ENCODE results near the gene TMED6. TPM values are rescaled to one million over a fixed set of nuclear protein-coding genes. Genes with fewer than 3 reads are reported as not detected.

Gene TMED6
- total RNA-seq, 1 experiment from 2014 or later, result 0.72 TPM

DNA sequence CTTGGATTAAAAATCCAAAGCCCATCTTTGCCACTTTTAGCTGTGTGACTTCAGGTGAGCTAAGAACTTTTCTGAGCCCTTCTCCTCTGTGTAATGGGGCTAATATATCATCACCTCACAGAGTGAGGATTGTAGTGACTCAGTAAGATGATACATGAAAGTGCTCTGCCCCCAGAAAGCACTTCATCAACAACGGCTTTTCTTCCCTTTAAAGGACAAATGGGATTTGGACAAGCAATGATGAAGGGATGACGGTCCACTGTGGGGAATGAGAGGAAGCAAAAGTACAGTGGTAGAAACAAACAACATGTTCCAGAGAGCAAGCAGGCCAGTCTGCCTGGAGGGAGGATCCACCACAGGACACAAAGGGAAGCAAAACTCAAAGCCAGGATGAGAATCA lies 14.3 kb upstream of the TMED6 start:
- Mint-ChIP-seq H3K9me3 (no peaks in the 10 kb centered on the region), H3K4me1 (no peaks in the 10 kb centered on the region), H3K27ac (no peak overlapping the region; the same call in 1 of the 2 replicates), H3K27me3 (ENCODE audit: low read depth) (no peaks in the 10 kb centered on the region), H3K36me3 (peaks cover 46% of the 10 kb centered on the region), H3K4me3 (no peak overlapping the region)
- TF ChIP-seq ZNF138 (CRISPR knock-in tag; conservative IDR thresholded peaks at IDR 0.05), result no peak
- TF ChIP-seq MYBL2 (CRISPR knock-in tag; IDR thresholded peaks at IDR 0.05), result no peak
- no peak for TF ChIP-seq KAT7 (CRISPR knock-in tag; IDR thresholded peaks at IDR 0.05; ENCODE audit: borderline replicate concordance)
- no peak for TF ChIP-seq NFYB (CRISPR knock-in tag; conservative IDR thresholded peaks at IDR 0.05; ENCODE audit: low read depth)
- TF ChIP-seq, protein P1, sequence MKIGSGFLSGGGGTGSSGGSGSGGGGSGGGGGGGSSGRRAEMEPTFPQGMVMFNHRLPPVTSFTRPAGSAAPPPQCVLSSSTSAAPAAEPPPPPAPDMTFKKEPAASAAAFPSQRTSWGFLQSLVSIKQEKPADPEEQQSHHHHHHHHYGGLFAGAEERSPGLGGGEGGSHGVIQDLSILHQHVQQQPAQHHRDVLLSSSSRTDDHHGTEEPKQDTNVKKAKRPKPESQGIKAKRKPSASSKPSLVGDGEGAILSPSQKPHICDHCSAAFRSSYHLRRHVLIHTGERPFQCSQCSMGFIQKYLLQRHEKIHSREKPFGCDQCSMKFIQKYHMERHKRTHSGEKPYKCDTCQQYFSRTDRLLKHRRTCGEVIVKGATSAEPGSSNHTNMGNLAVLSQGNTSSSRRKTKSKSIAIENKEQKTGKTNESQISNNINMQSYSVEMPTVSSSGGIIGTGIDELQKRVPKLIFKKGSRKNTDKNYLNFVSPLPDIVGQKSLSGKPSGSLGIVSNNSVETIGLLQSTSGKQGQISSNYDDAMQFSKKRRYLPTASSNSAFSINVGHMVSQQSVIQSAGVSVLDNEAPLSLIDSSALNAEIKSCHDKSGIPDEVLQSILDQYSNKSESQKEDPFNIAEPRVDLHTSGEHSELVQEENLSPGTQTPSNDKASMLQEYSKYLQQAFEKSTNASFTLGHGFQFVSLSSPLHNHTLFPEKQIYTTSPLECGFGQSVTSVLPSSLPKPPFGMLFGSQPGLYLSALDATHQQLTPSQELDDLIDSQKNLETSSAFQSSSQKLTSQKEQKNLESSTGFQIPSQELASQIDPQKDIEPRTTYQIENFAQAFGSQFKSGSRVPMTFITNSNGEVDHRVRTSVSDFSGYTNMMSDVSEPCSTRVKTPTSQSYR (CRISPR knock-in tag; IDR thresholded peaks at IDR 0.05), result no peak
- TF ChIP-seq NR1H2 (CRISPR knock-in tag; IDR thresholded peaks at IDR 0.05), result no peak
- no peak for TF ChIP-seq SOX15 (CRISPR knock-in tag; IDR thresholded peaks at IDR 0.05)
- no peak for TF ChIP-seq OVOL2 (CRISPR knock-in tag; IDR thresholded peaks at IDR 0.05; ENCODE audit: borderline replicate concordance)
- TF ChIP-seq MXD4 (CRISPR knock-in tag; IDR thresholded peaks at IDR 0.05; ENCODE audit: borderline replicate concordance), result no peak
- TF ChIP-seq TEAD4 (CRISPR knock-in tag; IDR thresholded peaks at IDR 0.05), result no peak
- TF ChIP-seq, protein P2, sequence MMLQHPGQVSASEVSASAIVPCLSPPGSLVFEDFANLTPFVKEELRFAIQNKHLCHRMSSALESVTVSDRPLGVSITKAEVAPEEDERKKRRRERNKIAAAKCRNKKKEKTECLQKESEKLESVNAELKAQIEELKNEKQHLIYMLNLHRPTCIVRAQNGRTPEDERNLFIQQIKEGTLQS (CRISPR knock-in tag; conservative IDR thresholded peaks at IDR 0.05), result no peak
- TF ChIP-seq, protein P3, sequence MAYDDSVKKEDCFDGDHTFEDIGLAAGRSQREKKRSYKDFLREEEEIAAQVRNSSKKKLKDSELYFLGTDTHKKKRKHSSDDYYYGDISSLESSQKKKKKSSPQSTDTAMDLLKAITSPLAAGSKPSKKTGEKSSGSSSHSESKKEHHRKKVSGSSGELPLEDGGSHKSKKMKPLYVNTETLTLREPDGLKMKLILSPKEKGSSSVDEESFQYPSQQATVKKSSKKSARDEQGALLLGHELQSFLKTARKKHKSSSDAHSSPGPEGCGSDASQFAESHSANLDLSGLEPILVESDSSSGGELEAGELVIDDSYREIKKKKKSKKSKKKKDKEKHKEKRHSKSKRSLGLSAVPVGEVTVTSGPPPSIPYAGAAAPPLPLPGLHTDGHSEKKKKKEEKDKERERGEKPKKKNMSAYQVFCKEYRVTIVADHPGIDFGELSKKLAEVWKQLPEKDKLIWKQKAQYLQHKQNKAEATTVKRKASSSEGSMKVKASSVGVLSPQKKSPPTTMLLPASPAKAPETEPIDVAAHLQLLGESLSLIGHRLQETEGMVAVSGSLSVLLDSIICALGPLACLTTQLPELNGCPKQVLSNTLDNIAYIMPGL (CRISPR knock-in tag; IDR thresholded peaks at IDR 0.05), result no peak
- TF ChIP-seq EMX1 (CRISPR knock-in tag; IDR thresholded peaks at IDR 0.05), result no peak
- no peak for TF ChIP-seq CREB1 (CRISPR knock-in tag; IDR thresholded peaks at IDR 0.05)
- TF ChIP-seq, protein P4, sequence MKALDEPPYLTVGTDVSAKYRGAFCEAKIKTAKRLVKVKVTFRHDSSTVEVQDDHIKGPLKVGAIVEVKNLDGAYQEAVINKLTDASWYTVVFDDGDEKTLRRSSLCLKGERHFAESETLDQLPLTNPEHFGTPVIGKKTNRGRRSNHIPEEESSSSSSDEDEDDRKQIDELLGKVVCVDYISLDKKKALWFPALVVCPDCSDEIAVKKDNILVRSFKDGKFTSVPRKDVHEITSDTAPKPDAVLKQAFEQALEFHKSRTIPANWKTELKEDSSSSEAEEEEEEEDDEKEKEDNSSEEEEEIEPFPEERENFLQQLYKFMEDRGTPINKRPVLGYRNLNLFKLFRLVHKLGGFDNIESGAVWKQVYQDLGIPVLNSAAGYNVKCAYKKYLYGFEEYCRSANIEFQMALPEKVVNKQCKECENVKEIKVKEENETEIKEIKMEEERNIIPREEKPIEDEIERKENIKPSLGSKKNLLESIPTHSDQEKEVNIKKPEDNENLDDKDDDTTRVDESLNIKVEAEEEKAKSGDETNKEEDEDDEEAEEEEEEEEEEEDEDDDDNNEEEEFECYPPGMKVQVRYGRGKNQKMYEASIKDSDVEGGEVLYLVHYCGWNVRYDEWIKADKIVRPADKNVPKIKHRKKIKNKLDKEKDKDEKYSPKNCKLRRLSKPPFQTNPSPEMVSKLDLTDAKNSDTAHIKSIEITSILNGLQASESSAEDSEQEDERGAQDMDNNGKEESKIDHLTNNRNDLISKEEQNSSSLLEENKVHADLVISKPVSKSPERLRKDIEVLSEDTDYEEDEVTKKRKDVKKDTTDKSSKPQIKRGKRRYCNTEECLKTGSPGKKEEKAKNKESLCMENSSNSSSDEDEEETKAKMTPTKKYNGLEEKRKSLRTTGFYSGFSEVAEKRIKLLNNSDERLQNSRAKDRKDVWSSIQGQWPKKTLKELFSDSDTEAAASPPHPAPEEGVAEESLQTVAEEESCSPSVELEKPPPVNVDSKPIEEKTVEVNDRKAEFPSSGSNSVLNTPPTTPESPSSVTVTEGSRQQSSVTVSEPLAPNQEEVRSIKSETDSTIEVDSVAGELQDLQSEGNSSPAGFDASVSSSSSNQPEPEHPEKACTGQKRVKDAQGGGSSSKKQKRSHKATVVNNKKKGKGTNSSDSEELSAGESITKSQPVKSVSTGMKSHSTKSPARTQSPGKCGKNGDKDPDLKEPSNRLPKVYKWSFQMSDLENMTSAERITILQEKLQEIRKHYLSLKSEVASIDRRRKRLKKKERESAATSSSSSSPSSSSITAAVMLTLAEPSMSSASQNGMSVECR (CRISPR knock-in tag; IDR thresholded peaks at IDR 0.05; ENCODE audit: borderline replicate concordance), result no peak
- TF ChIP-seq, protein P5, sequence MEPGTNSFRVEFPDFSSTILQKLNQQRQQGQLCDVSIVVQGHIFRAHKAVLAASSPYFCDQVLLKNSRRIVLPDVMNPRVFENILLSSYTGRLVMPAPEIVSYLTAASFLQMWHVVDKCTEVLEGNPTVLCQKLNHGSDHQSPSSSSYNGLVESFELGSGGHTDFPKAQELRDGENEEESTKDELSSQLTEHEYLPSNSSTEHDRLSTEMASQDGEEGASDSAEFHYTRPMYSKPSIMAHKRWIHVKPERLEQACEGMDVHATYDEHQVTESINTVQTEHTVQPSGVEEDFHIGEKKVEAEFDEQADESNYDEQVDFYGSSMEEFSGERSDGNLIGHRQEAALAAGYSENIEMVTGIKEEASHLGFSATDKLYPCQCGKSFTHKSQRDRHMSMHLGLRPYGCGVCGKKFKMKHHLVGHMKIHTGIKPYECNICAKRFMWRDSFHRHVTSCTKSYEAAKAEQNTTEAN (CRISPR knock-in tag; IDR thresholded peaks at IDR 0.05), result no peak
- no peak for TF ChIP-seq GABPB1 (CRISPR knock-in tag; IDR thresholded peaks at IDR 0.05)
- no peak for TF ChIP-seq TP53 (CRISPR knock-in tag; IDR thresholded peaks at IDR 0.05)
- TF ChIP-seq JAZF1 (CRISPR knock-in tag; IDR thresholded peaks at IDR 0.05), result no peak
- no peak for TF ChIP-seq GRHL2 (CRISPR knock-in tag; IDR thresholded peaks at IDR 0.05; ENCODE audit: insufficient replicate concordance, severe bottlenecking)
- POLR2A ChIA-PET, result no interaction called here
- DNase-seq (ENCODE audit: low spot score) (no peak), ATAC-seq (no peak)
- CTCF ChIA-PET, result no interaction called here

Data from WTC11 (cell line).